GM12872 (cell line): ENCODE measurements around the gene SPRR2D.

ENCODE experiments used
- CTCF ChIP-seq: IDR thresholded peaks from 3 replicates; pipeline ENCODE4 v1.5.1; 2011; ENCODE audit warnings: low read depth, mild to moderate bottlenecking, low read length, moderate library complexity; ENCODE audit not compliant: insufficient read depth

SPRR2D gene

GRCh38 chr1:152999818-153000217 lies 41.1 kb downstream of the SPRR2D start:
- no peak for TF ChIP-seq CTCF

GRCh38 chr1:152998476-152998875 lies 42.4 kb downstream of the SPRR2D start:
- no peak for TF ChIP-seq CTCF

GRCh38 chr1:152997901-152998300 lies 43.0 kb downstream of the SPRR2D start:
- TF ChIP-seq CTCF = no peak

- no peak for TF ChIP-seq CTCF
Observed at GRCh38 chr1:152996633-152997400, 44.1 kb downstream of the SPRR2D start.

GRCh38 chr1:152995842-152996241 lies 45.1 kb downstream of the SPRR2D start:
- no peak for TF ChIP-seq CTCF

- TF ChIP-seq CTCF = no peak
Observed at GRCh38 chr1:152993186-152993585, 47.7 kb downstream of the SPRR2D start.
